Memory B cell (primary cell): ENCODE results near the gene USO1.
A peak's percentile ranks its signal among the peaks of the same experiment; 100 is the strongest.
"Not testable (repeated sequence)": the region's sequence is repeated elsewhere in the genome, so short reads cannot be mapped to it uniquely, and the experiment has no call there.

Experiments
- ATAC-seq: fragments of 150-1000 bp; cut with Tn5 transposase; 2 replicates; pipeline ENCODE4 v1.10.0; 2021; ENCODE audit warnings: low read depth, mild to moderate bottlenecking, moderate library complexity
- DNase-seq, 2 donors: peaks; one replicate each; pipeline ENCODE4 v3.0.0; 2022; ENCODE audit warnings: low spot score in 2 of 2
- H3K27ac Mint-ChIP-seq: one replicate; pipeline ENCODE4 v1.8.0; 2022; ENCODE audit warnings: mild to moderate bottlenecking, moderate library complexity, mixed read lengths
- H3K27me3 Mint-ChIP-seq: one replicate; pipeline ENCODE4 v1.8.0; 2022; ENCODE audit warnings: mixed read lengths
- H3K36me3 Mint-ChIP-seq: one replicate; pipeline ENCODE4 v1.8.0; 2022; ENCODE audit warnings: mild to moderate bottlenecking, mixed read lengths
- H3K4me1 Mint-ChIP-seq: one replicate; pipeline ENCODE4 v1.8.0; 2022; ENCODE audit warnings: mixed read lengths
- H3K4me3 Mint-ChIP-seq: one replicate; pipeline ENCODE4 v1.8.0; 2022; ENCODE audit warnings: mild to moderate bottlenecking, moderate library complexity, mixed read lengths
- H3K9me3 Mint-ChIP-seq: one replicate; pipeline ENCODE4 v1.8.0; 2022; ENCODE audit warnings: mixed read lengths

The USO1 gene

GRCh38 chr4:75698162-75698962 lies 26.0 kb upstream of the USO1 start:
- peaks cover 18% of the 10 kb centered on the region for H3K4me1 Mint-ChIP-seq
- no peaks in the 10 kb centered on the region for H3K9me3 Mint-ChIP-seq
- H3K27ac Mint-ChIP-seq = peak overlapping the region; percentile 97
- H3K27me3 Mint-ChIP-seq = no peaks in the 10 kb centered on the region
- H3K4me3 Mint-ChIP-seq = peak overlapping the region; percentile 55
- DNase-seq = peak; percentile 38 to 65
- peaks cover 4% of the 10 kb centered on the region for H3K36me3 Mint-ChIP-seq
- ATAC-seq = peak; percentile 95

GRCh38 chr4:75698963-75699228 lies 25.5 kb upstream of the USO1 start:
- peak overlapping the region; percentile 97 for H3K27ac Mint-ChIP-seq
- H3K9me3 Mint-ChIP-seq = no peaks in the 10 kb centered on the region
- ATAC-seq = peak; percentile 10
- H3K27me3 Mint-ChIP-seq = no peaks in the 10 kb centered on the region
- peak overlapping the region; percentile 55 for H3K4me3 Mint-ChIP-seq
- DNase-seq = no peak
- peaks cover 3% of the 10 kb centered on the region for H3K36me3 Mint-ChIP-seq
- H3K4me1 Mint-ChIP-seq = peaks cover 18% of the 10 kb centered on the region

GRCh38 chr4:75699299-75699698 lies 25.1 kb upstream of the USO1 start:
- peak overlapping the region; percentile 97 for H3K27ac Mint-ChIP-seq
- H3K36me3 Mint-ChIP-seq = no peaks in the 10 kb centered on the region
- H3K27me3 Mint-ChIP-seq = no peaks in the 10 kb centered on the region
- peaks cover 18% of the 10 kb centered on the region for H3K4me1 Mint-ChIP-seq
- ATAC-seq = no peak
- no peak for DNase-seq
- H3K4me3 Mint-ChIP-seq = peak overlapping the region; percentile 55
- no peaks in the 10 kb centered on the region for H3K9me3 Mint-ChIP-seq

- ATAC-seq = no peak
- no peaks in the 10 kb centered on the region for H3K27me3 Mint-ChIP-seq
- DNase-seq = no peak
- H3K36me3 Mint-ChIP-seq = no peaks in the 10 kb centered on the region
- peaks cover 13% of the 10 kb centered on the region for H3K4me1 Mint-ChIP-seq
- H3K9me3 Mint-ChIP-seq = no peaks in the 10 kb centered on the region
- no peak overlapping the region for H3K4me3 Mint-ChIP-seq
- H3K27ac Mint-ChIP-seq = no peak overlapping the region
Observed at GRCh38 chr4:75702919-75703411, 21.4 kb upstream of the USO1 start.

GRCh38 chr4:75705198-75705977 lies 19.0 kb upstream of the USO1 start:
- H3K4me3 Mint-ChIP-seq = no peak overlapping the region
- H3K27me3 Mint-ChIP-seq = no peaks in the 10 kb centered on the region
- DNase-seq (no peak), ATAC-seq (no peak)
- no peaks in the 10 kb centered on the region for H3K9me3 Mint-ChIP-seq
- no peaks in the 10 kb centered on the region for H3K36me3 Mint-ChIP-seq
- no peak overlapping the region for H3K27ac Mint-ChIP-seq
- peaks cover 2% of the 10 kb centered on the region for H3K4me1 Mint-ChIP-seq

- peaks cover 3% of the 10 kb centered on the region for H3K36me3 Mint-ChIP-seq
- H3K27ac Mint-ChIP-seq = no peak overlapping the region
- ATAC-seq (peak; percentile 90), DNase-seq (peak in 1 of 2 donors; percentile 23)
- H3K27me3 Mint-ChIP-seq = no peaks in the 10 kb centered on the region
- H3K4me3 Mint-ChIP-seq = no peak overlapping the region
- H3K4me1 Mint-ChIP-seq = peaks cover 2% of the 10 kb centered on the region
- H3K9me3 Mint-ChIP-seq = no peaks in the 10 kb centered on the region
Observed at GRCh38 chr4:75708218-75708691, 16.1 kb upstream of the USO1 start.

- no peaks in the 10 kb centered on the region for H3K9me3 Mint-ChIP-seq
- H3K36me3 Mint-ChIP-seq = peaks cover 3% of the 10 kb centered on the region
- peaks cover 2% of the 10 kb centered on the region for H3K4me1 Mint-ChIP-seq
- DNase-seq (no peak), ATAC-seq (no peak)
- H3K27me3 Mint-ChIP-seq = no peaks in the 10 kb centered on the region
- H3K27ac Mint-ChIP-seq = no peak overlapping the region
- H3K4me3 Mint-ChIP-seq = no peak overlapping the region
Observed at GRCh38 chr4:75710246-75710645, 14.1 kb upstream of the USO1 start.

- Mint-ChIP-seq H3K36me3 (peaks cover 9% of the 10 kb centered on the region), H3K27me3 (no peaks in the 10 kb centered on the region), H3K4me1 (peaks cover 4% of the 10 kb centered on the region), H3K4me3 (no peak overlapping the region), H3K9me3 (no peaks in the 10 kb centered on the region), H3K27ac (no peak overlapping the region)
- ATAC-seq = no peak
- DNase-seq = no peak
Observed at GRCh38 chr4:75714011-75714410, 10.4 kb upstream of the USO1 start.

- Mint-ChIP-seq H3K4me1 (peaks cover 2% of the 10 kb centered on the region), H3K4me3 (no peak overlapping the region), H3K27ac (no peak overlapping the region), H3K9me3 (no peaks in the 10 kb centered on the region), H3K27me3 (no peaks in the 10 kb centered on the region), H3K36me3 (peaks cover 9% of the 10 kb centered on the region)
- no peak for ATAC-seq
- no peak for DNase-seq
Observed at GRCh38 chr4:75714704-75715103, 9.7 kb upstream of the USO1 start.

- peaks cover 9% of the 10 kb centered on the region for H3K36me3 Mint-ChIP-seq
- no peak overlapping the region for H3K27ac Mint-ChIP-seq
- DNase-seq (no peak), ATAC-seq (no peak)
- peaks cover 2% of the 10 kb centered on the region for H3K4me1 Mint-ChIP-seq
- no peaks in the 10 kb centered on the region for H3K9me3 Mint-ChIP-seq
- no peak overlapping the region for H3K4me3 Mint-ChIP-seq
- no peaks in the 10 kb centered on the region for H3K27me3 Mint-ChIP-seq
Observed at GRCh38 chr4:75715105-75715799, 9.1 kb upstream of the USO1 start.

GRCh38 chr4:75716054-75716453 lies 8.3 kb upstream of the USO1 start:
- not testable (repeated sequence) for DNase-seq, H3K4me3 Mint-ChIP-seq, H3K27me3 Mint-ChIP-seq, ATAC-seq, H3K4me1 Mint-ChIP-seq, H3K9me3 Mint-ChIP-seq, H3K27ac Mint-ChIP-seq, H3K36me3 Mint-ChIP-seq

- H3K4me3 Mint-ChIP-seq = no peak overlapping the region
- no peak for DNase-seq
- H3K36me3 Mint-ChIP-seq = peaks cover 9% of the 10 kb centered on the region
- no peak overlapping the region for H3K27ac Mint-ChIP-seq
- peaks cover 2% of the 10 kb centered on the region for H3K4me1 Mint-ChIP-seq
- H3K27me3 Mint-ChIP-seq = no peaks in the 10 kb centered on the region
- ATAC-seq = no peak
- H3K9me3 Mint-ChIP-seq = no peaks in the 10 kb centered on the region
Observed at GRCh38 chr4:75717408-75717807, 7.0 kb upstream of the USO1 start.

- H3K36me3 Mint-ChIP-seq = peaks cover 6% of the 10 kb centered on the region
- peaks cover 10% of the 10 kb centered on the region for H3K4me1 Mint-ChIP-seq
- no peak overlapping the region for H3K4me3 Mint-ChIP-seq
- DNase-seq (no peak), ATAC-seq (no peak)
- no peak overlapping the region for H3K27ac Mint-ChIP-seq
- no peaks in the 10 kb centered on the region for H3K27me3 Mint-ChIP-seq
- H3K9me3 Mint-ChIP-seq = no peaks in the 10 kb centered on the region
Observed at GRCh38 chr4:75718529-75718928, 5.8 kb upstream of the USO1 start.

- H3K36me3 Mint-ChIP-seq = peaks cover 3% of the 10 kb centered on the region
- DNase-seq (no peak), ATAC-seq (no peak)
- no peak overlapping the region for H3K4me3 Mint-ChIP-seq
- no peaks in the 10 kb centered on the region for H3K27me3 Mint-ChIP-seq
- no peaks in the 10 kb centered on the region for H3K9me3 Mint-ChIP-seq
- H3K27ac Mint-ChIP-seq = no peak overlapping the region
- H3K4me1 Mint-ChIP-seq = peaks cover 19% of the 10 kb centered on the region
Observed at GRCh38 chr4:75722417-75722816, 2.0 kb upstream of the USO1 start.
